HEK293 (cell line): ENCODE results near the gene DOCK9.
A peak's percentile ranks its signal among the peaks of the same experiment; 100 is the strongest.

Source experiments
- CTCF ChIA-PET: fragments of 350-600 bp; formaldehyde crosslinking; extraction: SDS; loops from one replicate; lab custom pipeline; 2021; ENCODE audit warnings: antibody characterized with exemption; lab: Yijun Ruan, JAX
- POLR2A ChIA-PET: fragments of 300-600 bp; formaldehyde crosslinking; extraction: SDS; loops from one replicate; lab custom pipeline; 2020; ENCODE audit warnings: antibody characterized with exemption, inconsistent platforms; lab: Yijun Ruan, JAX
- H3K27ac ChIP-seq: fragments of 200-500 bp; sonication (Bioruptor generic); 2 replicates; pipeline ENCODE4 v1.5.1; 2014; ENCODE audit warnings: low read depth, low read length, control low read depth, inconsistent platforms; ENCODE audit errors: extremely low read depth
- H3K36me3 ChIP-seq, 2 experiments: fragments of 200-500 bp in 1 of 2; sonication (Bioruptor generic) in 1 of 2; 1 replicate in 1 of 2; 2 replicates in 1 of 2; pipeline ENCODE4 v1.5.1; 2014 to 2017; ENCODE audit warnings: inconsistent platforms in 2 of 2, low read length in 2 of 2; ENCODE audit not compliant: control insufficient read depth in 2 of 2, insufficient read depth in 1 of 2
- H3K4me1 ChIP-seq: fragments of 200-500 bp; sonication (Bioruptor generic); 2 replicates; pipeline ENCODE4 v1.5.1; 2014; ENCODE audit warnings: mild to moderate bottlenecking, low read length, inconsistent platforms; ENCODE audit not compliant: control insufficient read depth, insufficient read depth
- H3K4me3 ChIP-seq: 2 replicates; pipeline ENCODE4 v1.5.1; 2011; ENCODE audit warnings: low read depth, mild to moderate bottlenecking, control low read depth, low read length, moderate library complexity
- H3K9me3 ChIP-seq: fragments of 200-500 bp; sonication (Bioruptor generic); 2 replicates; pipeline ENCODE4 v1.5.1; 2014; ENCODE audit warnings: low read depth, low read length, inconsistent platforms; ENCODE audit not compliant: control insufficient read depth, insufficient read depth
- AEBP2 ChIP-seq: fragments of 450-650 bp; formaldehyde crosslinking; IDR thresholded peaks from 2 replicates; pipeline ENCODE4 v1.5.1; 2016; ENCODE audit warnings: missing biosample characterization, missing genetic modification characterization, borderline replicate concordance
- HOXC10 ChIP-seq: sonication (generic); formaldehyde crosslinking; IDR thresholded peaks from 2 replicates; pipeline ENCODE4 v1.8.1; 2023; ENCODE audit warnings: mild to moderate bottlenecking, missing genetic modification reagents
- IKZF3 ChIP-seq: fragments of 450-650 bp; IDR thresholded peaks from 2 replicates; pipeline ENCODE4 v1.5.0; 2018; ENCODE audit warnings: missing biosample characterization, mild to moderate bottlenecking, missing genetic modification characterization, moderate library complexity
- MEIS1 ChIP-seq: sonication (generic); formaldehyde crosslinking; IDR thresholded peaks from 2 replicates; pipeline ENCODE4 v1.8.1; 2022; ENCODE audit warnings: missing genetic modification reagents, mild to moderate bottlenecking, borderline replicate concordance
- PRDM10 ChIP-seq: fragments of 450-650 bp; formaldehyde crosslinking; IDR thresholded peaks from 2 replicates; pipeline ENCODE4 v1.5.1; 2016; ENCODE audit warnings: missing biosample characterization, missing genetic modification characterization
- PRDM4 ChIP-seq: fragments of 450-650 bp; formaldehyde crosslinking; IDR thresholded peaks from 2 replicates; pipeline ENCODE4 v1.5.1; 2017; ENCODE audit warnings: missing biosample characterization, missing genetic modification characterization
- SCRT2 ChIP-seq: fragments of 450-650 bp; formaldehyde crosslinking; IDR thresholded peaks from 2 replicates; pipeline ENCODE4 v1.5.1; 2016; ENCODE audit warnings: missing biosample characterization, missing genetic modification characterization
- SETDB1 ChIP-seq: IDR thresholded peaks from one replicate; pipeline ENCODE4 v1.6.1; 2017; ENCODE audit warnings: mild to moderate bottlenecking, low read length, moderate library complexity, mixed read lengths; ENCODE audit not compliant: insufficient read length
- SP2 ChIP-seq: fragments of 450-650 bp; formaldehyde crosslinking; IDR thresholded peaks from 2 replicates; pipeline ENCODE4 v1.5.1; 2016; ENCODE audit warnings: missing biosample characterization, missing genetic modification characterization
- TSHZ1 ChIP-seq: fragments of 450-650 bp; formaldehyde crosslinking; IDR thresholded peaks from 2 replicates; pipeline ENCODE4 v1.5.1; 2016; ENCODE audit warnings: missing biosample characterization, missing genetic modification characterization, borderline replicate concordance
- ZFP37 ChIP-seq: fragments of 450-650 bp; formaldehyde crosslinking; IDR thresholded peaks from 2 replicates; pipeline ENCODE4 v1.5.1; 2016; ENCODE audit warnings: missing biosample characterization, missing genetic modification characterization
- ZNF133 ChIP-seq: fragments of 450-650 bp; formaldehyde crosslinking; IDR thresholded peaks from 2 replicates; pipeline ENCODE4 v1.5.1; 2016; ENCODE audit warnings: missing biosample characterization, missing genetic modification characterization
- ZNF138 ChIP-seq: fragments of 450-650 bp; formaldehyde crosslinking; IDR thresholded peaks from 2 replicates; pipeline ENCODE4 v1.5.1; 2016; ENCODE audit warnings: missing biosample characterization, missing genetic modification characterization, borderline replicate concordance
- ZNF169 ChIP-seq: fragments of 450-650 bp; formaldehyde crosslinking; IDR thresholded peaks from 2 replicates; pipeline ENCODE4 v1.5.1; 2016; ENCODE audit warnings: missing biosample characterization, missing genetic modification characterization
- ZNF366 ChIP-seq: fragments of 450-650 bp; formaldehyde crosslinking; conservative IDR thresholded peaks from 2 replicates; pipeline ENCODE4 v1.5.1; 2016; ENCODE audit warnings: missing biosample characterization, missing genetic modification characterization
- ZNF426 ChIP-seq: fragments of 450-650 bp; formaldehyde crosslinking; IDR thresholded peaks from 2 replicates; pipeline ENCODE4 v1.5.1; 2017; ENCODE audit warnings: missing biosample characterization, missing genetic modification characterization, mild to moderate bottlenecking, inconsistent platforms, moderate library complexity
- ZNF521 ChIP-seq: fragments of 450-650 bp; formaldehyde crosslinking; IDR thresholded peaks from 2 replicates; pipeline ENCODE4 v1.5.1; 2017; ENCODE audit warnings: missing biosample characterization, mild to moderate bottlenecking, missing genetic modification characterization
- ZNF548 ChIP-seq: fragments of 450-650 bp; formaldehyde crosslinking; IDR thresholded peaks from 2 replicates; pipeline ENCODE4 v1.5.1; 2016; ENCODE audit warnings: missing biosample characterization, missing genetic modification characterization
- ZNF701 ChIP-seq: fragments of 450-650 bp; formaldehyde crosslinking; IDR thresholded peaks from 2 replicates; pipeline ENCODE4 v1.5.1; 2016; ENCODE audit warnings: missing biosample characterization, missing genetic modification characterization
- ZNF704 ChIP-seq: fragments of 450-650 bp; formaldehyde crosslinking; IDR thresholded peaks from 2 replicates; pipeline ENCODE4 v1.5.1; 2016; ENCODE audit warnings: missing biosample characterization, missing genetic modification characterization
- ZNF76 ChIP-seq: fragments of 450-650 bp; formaldehyde crosslinking; IDR thresholded peaks from 2 replicates; pipeline ENCODE4; 2016; ENCODE audit warnings: low read depth, missing biosample characterization, missing genetic modification characterization, borderline replicate concordance

DOCK9 gene

GRCh38 chr13:98977568-98978265 lies at the start of gene DOCK9:
Gene DOCK9 (minus strand): TSS chr13:98978064. CDS start chr13:98977909, 155 bp downstream.
- ChIA-PET POLR2A (interaction anchor here (0.7 kb wide), 1 partner anchor 9 kb away, joined by 3 read pairs; no protein-coding TSS in a partner anchor), CTCF (no interaction called here)
- Histone ChIP-seq H3K9me3 (no peaks in the 10 kb centered on the region), H3K4me3 (peak within 1 kb of the TSS; percentile 12; the same call in 1 of the 2 replicates), H3K36me3 (no peaks in the 10 kb centered on the region), H3K4me1 (peaks cover 6% of the 10 kb centered on the region; the same call in 1 of the 2 replicates), H3K27ac (no peak within 1 kb of the TSS)
- TF ChIP-seq ZNF169 = no peak
- TF ChIP-seq TSHZ1 = no peak
- TF ChIP-seq SP2 = no peak
- TF ChIP-seq ZFP37 (tag by site-specific recombination) = no peak
- no peak for TF ChIP-seq AEBP2 (tag by site-specific recombination)
- peak; percentile 76 for TF ChIP-seq SCRT2 (tag by site-specific recombination)
- 0 out of 2 replicates have a peak, but pooled peaks have one; percentile 12 for TF ChIP-seq IKZF3 (tag by site-specific recombination)
- 0 out of 2 replicates have a peak, but pooled peaks have one; percentile 36 for TF ChIP-seq PRDM10
- TF ChIP-seq HOXC10 (CRISPR knock-in tag) = no peak
- no peak for TF ChIP-seq ZNF366 (tag by site-specific recombination)
- TF ChIP-seq, all 188 proteins: peak for 3

GRCh38 chr13:99027260-99027659 lies 49.4 kb upstream of the DOCK9 start:
- H3K4me3 ChIP-seq = no peak overlapping the region
- no peak overlapping the region for H3K27ac ChIP-seq
- TF ChIP-seq PRDM4 (tag by site-specific recombination) = no peak
- no peak for TF ChIP-seq ZNF426 (tag by site-specific recombination)
- TF ChIP-seq SETDB1 = no peak
- no peak for TF ChIP-seq MEIS1 (CRISPR knock-in tag)
- TF ChIP-seq ZNF138 (tag by site-specific recombination) = no peak
- no peak for TF ChIP-seq ZNF521 (tag by site-specific recombination)
- TF ChIP-seq ZNF704 (tag by site-specific recombination) = no peak
- no peak for TF ChIP-seq ZNF76
- no peak for TF ChIP-seq ZNF548
- TF ChIP-seq IKZF3 (tag by site-specific recombination) = no peak
- TF ChIP-seq ZNF701 (tag by site-specific recombination) = no peak
- no peak for TF ChIP-seq ZNF133 (tag by site-specific recombination)
- TF ChIP-seq, all 188 proteins: peak for 0
- ChIA-PET POLR2A (no interaction called here), CTCF (interaction anchor here (0.6 kb wide), 1 partner anchor 551 kb away, joined by 3 read pairs; no protein-coding TSS in a partner anchor)
- H3K4me1 ChIP-seq = no peaks in the 10 kb centered on the region
- H3K36me3 ChIP-seq = no peaks in the 10 kb centered on the region
- no peaks in the 10 kb centered on the region for H3K9me3 ChIP-seq
